NCI-H460 (cell line): ENCODE measurements around the gene ASB1. TPM values are rescaled to one million over a fixed set of nuclear protein-coding genes. Genes with fewer than 3 reads are reported as not detected.

ENCODE experiments used
- DNase-seq: peaks from one replicate; pipeline ENCODE4 v3.0.0-alpha.2; 2016; ENCODE audit warnings: low read depth; ENCODE audit errors: extremely low read depth
- total RNA-seq: library from RNA; depleted of rRNA; stranded (reverse); fragments of >200 nt; shearing (Covaris generic); gene quantifications from 2 replicates; pipeline ENCODE4 v1.2.3, GENCODE V29; 2014

The ASB1 gene
- total RNA-seq, 1 experiment from 2014 or later, result 36.7 TPM

DNA sequence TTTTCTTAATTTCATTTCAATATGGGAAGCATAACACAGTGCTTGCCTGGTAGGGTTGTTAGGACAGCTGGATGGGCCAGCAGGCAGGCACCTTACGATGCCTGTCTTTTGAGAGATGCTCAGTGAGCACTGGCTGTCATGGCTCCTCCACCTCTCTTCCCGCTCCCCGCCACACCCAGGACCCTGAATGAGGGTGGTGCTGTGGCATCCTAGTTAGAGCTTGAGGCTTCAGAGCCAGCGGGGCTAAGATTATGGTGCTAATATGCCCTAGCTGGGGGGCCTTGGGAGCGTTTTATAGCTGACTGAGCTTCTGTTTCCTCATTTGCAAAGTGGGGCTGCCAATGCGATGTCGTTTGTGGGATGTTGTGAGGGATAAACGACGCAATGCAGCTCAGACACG is 37.7 kb downstream of the ASB1 start:
- no peak for DNase-seq

DNA sequence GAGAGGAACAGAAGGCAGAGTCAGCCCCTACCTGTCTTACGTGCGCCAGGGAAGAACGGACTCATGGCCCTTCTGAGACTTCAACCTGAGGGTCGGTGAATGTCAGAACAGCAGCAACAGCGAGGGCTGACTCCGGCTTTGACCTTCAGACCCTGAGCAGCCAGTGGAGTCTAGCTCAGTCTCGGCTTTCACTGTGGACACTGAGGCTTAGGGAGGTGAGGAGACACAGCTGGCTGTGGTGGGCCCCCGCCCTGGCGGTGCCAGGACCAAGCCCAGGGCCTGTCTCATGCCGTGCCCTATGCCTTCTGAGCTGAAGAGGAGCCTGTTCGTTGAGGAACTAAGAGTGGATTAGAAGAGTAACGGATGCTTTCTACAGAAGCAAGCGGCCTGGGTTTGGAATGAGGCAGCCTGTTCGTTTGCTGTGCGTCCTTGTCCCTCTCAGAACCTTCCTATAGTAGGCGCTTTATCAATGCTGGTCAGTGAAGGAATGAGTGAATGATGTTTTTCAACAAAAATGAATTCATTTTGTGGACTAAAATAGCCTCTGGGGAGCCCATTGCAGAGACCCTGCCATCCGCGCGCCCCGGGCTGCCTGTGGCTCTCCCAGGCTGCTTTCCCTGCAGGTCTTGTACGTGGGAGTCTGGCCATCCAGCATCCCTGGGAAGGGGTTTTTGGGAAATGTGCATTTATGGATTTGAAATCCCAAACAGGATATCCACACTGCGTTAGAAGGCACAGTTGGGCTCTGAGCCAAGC is 38.9 kb downstream of the ASB1 start:
- DNase-seq, result no peak

DNA sequence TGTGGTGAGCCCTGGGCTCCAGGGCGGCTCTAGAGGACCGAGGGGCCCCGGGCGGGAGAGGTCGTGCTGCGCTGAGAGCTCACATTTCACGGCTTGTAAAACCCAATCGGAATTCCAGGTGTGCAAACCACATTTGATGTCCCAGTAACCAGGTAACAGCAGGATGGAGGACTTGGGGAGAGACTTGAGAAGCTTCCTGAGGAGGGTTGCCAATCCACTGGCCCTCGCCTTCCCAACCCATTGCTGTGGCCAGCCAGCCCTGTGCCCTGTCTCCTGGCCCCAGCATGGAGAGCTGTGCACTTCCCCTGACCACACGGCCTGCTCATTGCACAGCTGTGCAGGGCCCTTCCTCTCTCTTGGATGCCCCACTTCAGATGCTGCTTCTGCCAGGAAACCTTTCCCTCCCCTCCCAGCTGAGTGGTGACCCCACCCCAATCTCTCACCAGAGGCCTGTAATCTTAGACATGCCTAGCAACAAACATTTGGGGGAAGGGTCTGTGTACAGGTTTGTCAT is 39.6 kb downstream of the ASB1 start:
- DNase-seq, result no peak

DNA sequence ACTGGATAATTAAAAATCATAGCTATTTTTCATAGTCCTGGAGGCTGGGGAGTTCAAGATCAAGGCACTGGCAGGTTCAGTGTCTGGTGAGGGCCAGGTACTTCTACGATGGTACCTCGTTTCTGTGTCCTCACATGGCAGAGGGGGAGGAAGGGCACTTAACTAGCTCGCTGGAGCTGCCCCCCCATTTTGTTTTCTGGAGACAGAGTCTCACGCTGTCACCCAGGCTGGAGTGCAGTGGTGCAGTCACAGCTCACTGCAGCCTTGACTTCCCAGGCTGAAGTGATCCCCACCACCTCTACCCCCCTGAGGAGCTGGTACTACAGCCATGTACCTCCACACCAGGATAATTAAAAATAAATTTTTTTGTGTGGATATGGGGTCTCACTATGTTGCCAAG is 40.3 kb downstream of the ASB1 start:
- no peak for DNase-seq

DNA sequence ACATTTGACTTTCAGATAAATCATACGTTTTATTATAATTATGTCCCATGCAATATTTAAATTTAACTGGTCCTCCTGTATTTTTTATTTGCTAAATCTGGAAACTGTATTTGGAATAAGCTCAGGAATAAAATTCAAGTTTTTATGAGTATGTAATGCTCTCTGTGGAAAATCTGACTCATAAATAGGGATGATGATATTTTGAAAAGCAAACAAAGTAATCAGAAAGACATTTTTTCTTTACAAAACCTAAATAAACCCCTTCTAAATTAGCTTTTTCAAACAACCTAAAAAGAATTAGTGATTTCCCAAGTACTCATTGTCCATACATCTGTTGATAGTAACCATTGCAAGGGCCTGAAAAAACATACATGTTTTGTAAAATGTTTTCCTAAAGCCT is 41.1 kb downstream of the ASB1 start:
- DNase-seq, result no peak

DNA sequence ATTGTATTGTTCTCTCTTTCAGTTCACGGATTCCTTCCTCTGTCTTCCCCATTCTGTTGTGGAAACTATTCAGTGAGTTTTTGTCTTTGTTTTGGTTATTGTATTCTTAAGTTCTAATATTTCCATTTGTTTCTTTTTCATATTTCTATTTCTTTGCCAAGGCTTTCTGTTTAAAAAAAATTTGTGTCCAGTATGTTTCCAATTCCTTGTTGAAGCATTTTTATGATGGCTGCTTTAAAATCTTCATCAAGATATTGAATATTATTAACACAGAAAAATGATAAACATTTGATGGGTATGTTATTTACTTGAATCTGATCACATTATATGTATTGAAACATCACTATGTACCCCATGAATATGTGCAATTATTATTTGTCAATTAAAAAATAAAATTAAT is 42.4 kb downstream of the ASB1 start:
- DNase-seq, result no peak

DNA sequence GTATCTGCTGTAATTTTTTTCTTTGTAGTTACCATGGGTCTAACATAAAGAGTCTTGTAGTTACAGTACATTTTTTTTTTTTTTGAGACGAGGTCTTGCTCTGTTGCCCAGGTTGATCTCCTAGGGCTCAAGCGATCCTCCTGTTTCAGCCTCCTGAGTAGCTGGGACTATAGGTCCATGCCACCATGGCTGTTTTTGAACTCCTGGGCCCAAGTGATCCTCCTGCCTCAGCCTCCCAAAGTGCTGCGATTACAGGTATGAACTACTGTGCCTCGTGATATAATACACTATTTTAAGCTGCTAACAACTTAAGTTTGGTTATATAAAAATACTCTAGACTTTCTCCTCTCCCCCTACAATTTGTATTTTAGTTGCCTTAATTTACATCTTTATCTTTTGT is 46.3 kb downstream of the ASB1 start:
- DNase-seq, result no peak

DNA sequence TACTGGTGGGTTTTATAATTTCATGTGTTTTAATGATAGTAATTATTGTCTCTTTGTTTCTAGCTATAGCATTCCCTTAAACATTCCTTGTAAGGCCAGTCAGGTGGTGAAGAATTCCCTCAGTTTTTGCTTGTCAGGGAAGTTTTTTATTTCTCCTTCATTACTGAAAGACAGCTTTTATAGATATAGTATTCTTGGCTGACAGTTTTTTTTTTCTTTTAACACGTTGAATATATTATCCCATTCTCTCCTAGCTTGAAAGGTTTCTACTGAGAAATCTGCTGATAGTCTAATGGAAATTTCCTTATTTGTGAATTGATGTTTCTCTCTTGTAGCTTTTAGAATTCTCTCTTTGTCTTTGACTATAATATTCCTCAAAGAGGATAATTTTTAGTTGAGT is 46.8 kb downstream of the ASB1 start:
- no peak for DNase-seq

DNA sequence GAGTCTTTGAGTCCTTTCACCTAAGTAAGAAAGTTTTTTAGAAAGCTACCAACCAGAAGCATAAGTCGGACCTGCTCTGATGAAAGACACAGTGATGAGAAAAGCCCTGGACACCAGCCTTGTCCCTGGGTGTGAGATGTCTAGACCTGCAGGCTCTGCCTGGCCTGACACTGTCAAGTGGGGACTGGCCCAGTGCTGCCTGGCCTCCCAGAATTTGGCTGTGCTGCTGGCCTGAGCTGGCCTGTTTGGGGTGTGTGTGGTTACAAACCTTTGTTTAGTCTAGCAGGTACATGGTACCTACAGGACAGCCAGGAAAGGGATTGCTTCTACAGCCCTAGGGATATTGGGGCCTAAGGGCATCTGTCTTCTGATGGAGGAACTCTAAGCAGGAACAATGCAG is 48.3 kb downstream of the ASB1 start:
- DNase-seq, result no peak

DNA sequence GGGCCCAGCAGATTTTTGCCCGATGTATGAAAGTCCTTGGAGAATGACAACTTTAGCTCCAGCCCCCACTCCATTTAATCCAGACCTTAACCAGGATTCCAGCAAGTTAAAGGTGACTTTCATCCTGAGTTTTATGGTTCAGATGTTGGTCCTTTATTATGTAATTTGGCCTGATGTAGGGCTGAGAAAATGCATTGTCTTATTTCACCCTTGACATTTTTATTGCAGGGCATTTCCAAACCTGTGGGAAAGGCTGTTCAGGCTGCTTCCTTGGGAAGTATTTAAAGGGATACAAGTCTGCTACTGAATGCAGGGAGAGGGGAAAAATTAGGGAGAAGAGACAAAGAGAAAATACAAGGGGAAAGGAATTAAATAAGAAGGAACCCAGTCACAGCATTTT is 48.8 kb downstream of the ASB1 start:
- no peak for DNase-seq

DNA sequence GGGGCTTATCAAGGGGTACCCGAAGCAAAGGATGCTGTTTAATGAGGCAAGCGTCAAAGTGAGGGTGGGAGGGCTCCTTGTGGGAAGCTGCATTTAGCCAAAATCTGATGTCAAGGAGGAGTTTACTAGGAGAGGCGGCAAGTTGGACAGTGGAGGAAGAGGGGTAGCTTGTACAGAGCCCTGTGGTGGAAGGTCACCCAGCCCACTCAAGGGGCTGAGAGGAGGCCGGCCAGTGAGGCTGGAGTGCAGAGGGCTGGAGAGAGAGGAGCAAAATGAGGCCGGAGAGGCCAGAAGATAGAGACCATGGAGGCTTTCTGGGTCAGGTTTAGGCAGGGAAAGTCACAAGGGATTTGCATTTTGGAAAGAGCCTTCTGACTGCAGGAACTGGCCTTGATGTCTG is 49.5 kb downstream of the ASB1 start:
- no peak for DNase-seq

DNA sequence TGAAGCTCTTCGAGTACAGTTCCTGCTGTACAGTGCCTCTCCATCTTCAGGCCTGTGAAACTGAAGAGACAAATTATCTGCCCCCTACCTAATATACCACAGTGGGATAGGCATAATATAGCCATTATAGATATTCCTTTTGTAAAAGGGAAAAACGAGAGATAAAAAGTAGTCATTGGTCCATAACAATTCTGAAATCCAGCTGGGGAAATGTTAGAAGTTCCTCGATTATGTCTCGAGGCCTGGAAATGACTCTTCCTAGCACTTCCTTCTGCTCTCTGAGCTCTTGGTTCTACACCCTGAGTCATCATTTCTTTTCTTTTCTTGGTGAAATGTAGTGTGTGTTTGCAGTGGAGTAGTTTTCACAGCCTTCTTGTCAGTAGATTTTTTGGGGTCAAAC is 51.5 kb downstream of the ASB1 start:
- DNase-seq, result no peak

DNA sequence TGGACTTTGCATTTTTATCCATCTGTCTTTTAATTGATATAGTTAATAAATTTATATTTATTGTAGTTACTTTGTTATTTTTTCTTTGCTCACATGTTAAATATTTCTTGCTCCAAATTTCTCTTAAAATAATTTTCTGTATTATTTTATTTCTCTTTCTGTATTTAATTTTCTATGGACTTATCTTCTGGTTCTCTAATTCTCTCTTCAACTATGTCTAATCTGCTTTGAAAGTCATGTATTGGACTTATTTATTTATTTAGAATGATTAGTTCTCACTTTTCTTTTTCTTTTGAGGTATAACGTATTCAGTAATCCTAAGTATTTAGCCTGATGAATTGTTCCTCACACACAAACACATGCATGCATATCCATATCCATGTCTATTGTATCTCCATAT is 53.1 kb downstream of the ASB1 start:
- no peak for DNase-seq

DNA sequence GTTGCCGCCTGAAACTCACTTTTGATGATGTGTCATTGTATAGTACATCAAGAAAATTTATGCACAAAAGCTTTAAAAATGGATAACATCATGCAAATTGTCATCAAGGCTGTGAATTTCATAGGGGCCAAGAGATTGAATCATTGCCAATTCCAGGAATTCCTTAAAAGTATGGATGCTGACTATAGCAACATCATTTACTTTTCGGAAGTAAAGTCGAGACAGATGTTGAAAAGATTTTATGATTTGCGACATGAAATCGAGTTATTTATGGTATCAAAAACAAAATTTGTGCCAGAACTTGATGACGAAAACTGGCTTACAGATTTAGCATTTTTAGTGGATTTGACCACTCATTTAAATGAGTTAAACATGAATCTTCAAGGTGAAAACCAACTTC is 56.3 kb downstream of the ASB1 start:
- no peak for DNase-seq

DNA sequence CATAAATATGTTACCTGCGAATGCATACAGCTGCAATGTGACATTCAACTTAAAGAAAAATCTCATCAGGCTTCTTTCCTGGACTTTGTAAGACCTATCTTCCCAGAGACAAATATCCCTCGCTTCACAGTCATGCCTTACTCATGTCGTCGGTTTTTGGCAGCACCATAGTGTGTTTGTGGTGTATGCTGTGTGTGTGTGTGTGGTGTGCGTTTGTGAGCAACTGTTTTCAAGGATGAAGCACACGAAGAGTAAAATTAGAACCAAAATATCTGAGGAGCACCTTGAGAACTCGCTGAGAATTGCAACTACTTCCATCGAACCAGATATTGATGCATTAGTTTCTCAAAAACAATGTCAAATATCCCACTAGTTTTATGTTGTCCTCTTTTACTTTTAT is 56.9 kb downstream of the ASB1 start:
- DNase-seq, result no peak

DNA sequence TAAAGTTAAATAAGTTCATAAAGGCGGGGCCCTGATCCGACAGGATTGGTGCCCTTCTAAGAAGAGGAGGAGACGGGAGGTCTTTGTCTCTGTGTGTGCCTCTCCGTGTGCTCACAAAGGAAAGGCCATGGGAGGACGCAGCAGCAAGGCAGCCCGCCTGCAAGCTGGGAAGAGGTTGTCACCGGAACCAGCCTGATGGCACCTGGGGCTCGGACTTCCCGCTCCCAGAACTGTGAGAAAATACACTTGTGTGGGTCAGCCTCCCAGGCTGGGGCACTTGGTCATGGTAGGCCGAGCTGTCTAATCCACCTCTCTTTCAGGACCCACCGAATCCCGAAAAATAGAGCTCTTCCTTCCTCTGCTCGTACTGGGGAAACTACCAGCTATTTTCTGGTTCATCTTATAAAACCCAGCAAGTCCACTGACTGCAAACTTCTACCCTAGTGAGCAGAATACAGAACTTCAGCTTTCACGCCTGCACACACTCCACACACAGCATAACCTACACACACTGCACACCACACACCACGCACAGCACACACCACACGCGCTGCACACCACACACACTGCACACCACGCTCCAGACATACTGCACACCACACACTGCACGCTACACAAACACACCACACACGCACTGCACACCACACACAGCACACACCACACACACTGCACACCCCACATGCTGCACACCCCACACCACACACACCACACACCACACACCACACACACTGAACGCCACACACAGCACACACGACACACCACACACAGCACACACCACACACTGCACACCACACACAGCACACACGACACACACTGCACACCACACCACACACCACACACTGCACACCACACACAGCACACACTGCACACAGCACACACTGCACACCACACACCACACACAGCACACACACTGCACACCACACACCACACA is 58.1 kb downstream of the ASB1 start:
- DNase-seq, result no peak

DNA sequence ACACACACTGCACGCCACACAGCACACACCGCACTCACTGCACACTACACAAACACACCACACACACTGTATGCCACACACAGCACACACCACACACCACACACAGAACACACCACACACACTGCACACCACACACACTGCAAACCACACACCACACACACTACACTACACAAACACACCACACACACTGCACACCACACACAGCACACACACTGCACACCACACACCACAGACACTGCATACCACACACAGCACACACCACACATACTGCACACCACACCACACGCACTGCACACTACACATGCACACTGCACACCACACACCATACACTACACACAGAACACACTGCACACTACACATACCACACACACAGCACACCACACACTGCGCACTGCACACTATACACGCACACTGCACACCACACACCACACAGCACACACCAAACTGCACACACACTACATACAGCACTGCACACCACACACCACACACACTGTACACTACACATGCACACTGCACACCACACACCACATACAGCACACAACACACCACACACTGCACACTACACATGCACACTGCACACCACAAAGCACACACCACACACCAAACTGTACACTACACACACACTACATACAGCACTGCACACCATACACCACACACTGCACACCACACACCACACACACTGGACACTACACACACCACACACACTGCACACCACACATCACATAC is 59.6 kb downstream of the ASB1 start:
- DNase-seq, result no peak

DNA sequence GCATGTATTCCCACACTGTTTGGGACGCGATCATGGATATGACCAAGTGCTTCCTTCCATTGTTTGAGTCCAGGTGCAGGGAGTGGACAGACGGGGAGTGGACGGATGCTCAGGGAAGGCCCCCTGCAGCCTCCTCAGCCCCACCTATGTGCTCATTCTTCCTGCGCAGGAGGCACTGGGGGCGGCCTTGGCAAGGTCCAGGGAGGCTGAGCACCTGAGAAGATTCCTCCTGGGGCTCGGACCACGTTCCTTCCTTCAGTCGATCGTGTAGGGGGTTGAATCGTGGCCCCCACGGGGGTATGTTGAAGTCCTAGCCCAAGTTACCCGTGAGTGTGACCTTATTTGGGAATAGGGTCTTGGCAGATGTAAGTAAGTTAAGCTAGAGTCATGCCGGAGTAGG is 60.4 kb downstream of the ASB1 start:
- no peak for DNase-seq

DNA sequence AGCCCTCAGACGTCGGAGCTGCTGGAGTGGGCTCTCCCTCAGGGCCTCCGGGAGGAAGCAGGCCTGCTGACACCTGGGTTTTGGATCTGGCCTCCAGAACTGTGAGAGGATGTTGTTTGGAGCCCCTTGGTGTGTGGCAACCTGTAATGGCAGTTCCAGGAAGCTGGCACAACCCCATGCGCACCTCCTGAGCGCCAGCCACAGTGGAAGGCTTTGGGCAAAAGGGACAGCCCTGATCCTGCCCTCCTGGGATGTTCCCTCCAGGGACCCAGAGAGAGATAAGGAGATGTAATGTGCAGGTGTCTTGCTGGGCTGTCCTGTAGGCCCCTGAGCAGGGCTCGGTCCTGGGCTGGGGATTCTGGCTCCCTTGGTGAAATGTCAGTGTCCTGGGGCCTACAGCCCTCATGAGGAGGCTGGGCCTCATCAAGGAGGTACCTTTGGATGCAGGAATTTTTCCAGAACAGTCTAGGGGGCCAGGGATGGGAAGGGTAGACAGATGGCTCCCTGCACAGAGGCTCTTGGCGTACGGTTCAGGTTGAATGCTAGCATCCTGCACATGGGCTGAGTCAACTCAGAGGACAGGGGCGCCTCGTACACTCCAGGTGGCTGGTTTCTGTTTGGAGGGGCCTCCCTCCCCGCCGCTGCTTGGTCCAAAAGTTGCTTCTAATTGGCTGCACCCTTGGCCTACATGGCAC is 61.1 kb downstream of the ASB1 start:
- no peak for DNase-seq

DNA sequence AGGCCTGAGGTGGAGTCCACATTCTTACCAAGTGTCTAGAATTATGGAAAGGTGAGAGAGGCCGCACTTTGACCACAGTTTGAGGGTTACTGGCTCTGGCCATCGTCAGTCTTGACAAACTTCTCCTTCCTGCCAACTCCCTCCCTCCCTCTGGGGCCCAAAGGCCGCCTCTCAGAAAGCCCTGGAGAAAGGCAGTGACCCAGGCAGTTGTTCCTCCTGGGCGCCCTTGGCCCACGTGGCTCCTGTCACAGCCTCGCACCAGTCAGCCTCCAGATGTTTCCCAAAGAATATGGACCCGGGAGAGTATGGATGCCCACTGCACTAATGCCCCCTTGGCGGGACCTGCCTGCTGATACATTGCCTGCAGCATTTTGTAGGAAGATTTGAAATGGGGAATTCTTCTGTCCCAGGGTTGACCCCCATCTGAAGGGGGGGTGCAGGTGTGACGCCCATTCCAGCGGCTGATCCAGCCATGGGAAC is 61.7 kb downstream of the ASB1 start:
- no peak for DNase-seq
